HG02571 (cell line): ENCODE results near the gene ATP6V1C2.
"Not testable (repeated sequence)": the region's sequence is repeated elsewhere in the genome, so short reads cannot be mapped to it uniquely, and the experiment has no call there.

ENCODE experiments used
- ATAC-seq: cut with Tn5 transposase; IDR thresholded peaks from one replicate; pipeline ENCODE4 v1.9.1; 2021; ENCODE audit warnings: mild to moderate bottlenecking, moderate library complexity; ENCODE audit not compliant: unreplicated experiment

Gene ATP6V1C2

DNA sequence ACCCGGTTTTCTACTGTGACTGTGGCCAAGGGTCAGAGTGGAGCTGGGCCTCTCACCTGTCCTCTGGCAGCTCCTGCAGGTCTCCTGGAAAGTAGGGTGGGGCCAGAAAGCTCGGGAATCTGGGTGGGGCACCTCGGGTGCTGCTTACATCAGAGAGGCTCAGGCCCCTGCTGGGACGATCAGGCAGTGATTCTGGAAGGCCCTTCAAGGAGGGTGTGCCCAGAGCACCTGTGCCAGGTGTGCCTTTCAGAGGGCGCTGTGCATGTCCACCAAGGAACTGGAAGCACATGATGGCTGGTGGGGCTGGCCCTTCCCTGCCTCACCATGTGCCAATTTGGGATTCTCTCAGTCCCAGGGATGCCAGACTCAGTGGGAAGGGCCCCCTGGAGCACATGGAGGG is 44.0 kb downstream of the ATP6V1C2 start:
- no peak for ATAC-seq

DNA sequence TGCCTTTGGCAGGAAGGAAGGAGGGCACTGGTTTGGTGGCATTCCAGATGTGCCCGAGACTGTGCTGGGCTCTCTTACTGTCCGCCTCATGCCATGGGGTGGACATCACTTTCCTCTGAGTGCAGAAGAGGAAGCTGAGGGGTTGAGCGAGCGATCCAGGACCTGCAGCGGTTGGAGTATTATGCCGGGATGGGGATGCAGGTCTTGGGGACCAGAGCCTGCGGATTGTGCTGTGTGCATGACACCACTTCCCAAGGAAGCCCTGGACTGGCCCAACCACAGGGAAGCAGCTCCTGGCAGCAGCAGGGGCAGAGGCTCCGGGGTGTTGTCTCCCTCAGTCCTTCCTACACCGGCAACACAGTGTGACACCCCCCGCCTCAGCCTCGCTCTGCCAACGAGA is 44.5 kb downstream of the ATP6V1C2 start:
- ATAC-seq, result no peak

- no peak for ATAC-seq
These were observed 46.7 kb downstream of the ATP6V1C2 start for GRCh38 chr2:10768063-10768507.

DNA sequence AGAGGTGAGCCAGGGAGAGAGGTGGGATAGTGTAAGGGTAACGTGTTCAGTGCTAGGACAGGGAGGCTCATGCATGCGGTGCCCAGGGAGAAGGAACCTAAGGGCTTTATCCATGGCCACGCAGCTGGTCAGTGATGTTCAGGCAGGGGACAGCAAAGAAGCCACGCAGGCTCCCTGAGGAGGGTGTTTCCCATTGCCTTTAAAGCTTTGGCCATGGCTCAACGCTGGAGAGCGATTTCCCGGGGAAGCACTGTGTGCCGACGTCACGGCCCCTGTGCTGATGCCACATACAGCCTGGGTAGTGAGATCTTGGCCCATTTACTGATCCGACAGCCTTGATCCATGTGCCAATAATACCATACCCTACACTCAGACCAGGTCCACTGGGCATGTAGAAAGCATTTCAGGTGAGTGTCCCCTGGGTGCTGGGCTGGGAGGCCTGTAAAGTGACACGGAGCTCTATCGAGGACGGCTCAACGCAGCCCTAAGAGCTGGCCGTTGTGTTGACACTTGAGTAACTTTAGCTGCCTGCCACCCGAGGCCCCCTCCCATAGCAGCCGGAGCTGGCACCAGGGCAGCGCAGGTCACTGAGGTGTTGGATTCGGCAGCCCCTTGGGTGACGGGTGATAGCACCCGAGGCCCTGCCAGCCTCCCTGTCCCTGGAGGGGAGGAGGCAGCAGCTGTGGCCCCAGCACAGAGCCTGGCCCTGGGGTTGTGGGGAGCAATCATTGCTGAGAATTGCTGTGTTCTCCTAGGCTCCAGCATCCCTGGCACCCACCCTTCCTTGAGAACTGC is 49.7 kb downstream of the ATP6V1C2 start:
- no peak for ATAC-seq

DNA sequence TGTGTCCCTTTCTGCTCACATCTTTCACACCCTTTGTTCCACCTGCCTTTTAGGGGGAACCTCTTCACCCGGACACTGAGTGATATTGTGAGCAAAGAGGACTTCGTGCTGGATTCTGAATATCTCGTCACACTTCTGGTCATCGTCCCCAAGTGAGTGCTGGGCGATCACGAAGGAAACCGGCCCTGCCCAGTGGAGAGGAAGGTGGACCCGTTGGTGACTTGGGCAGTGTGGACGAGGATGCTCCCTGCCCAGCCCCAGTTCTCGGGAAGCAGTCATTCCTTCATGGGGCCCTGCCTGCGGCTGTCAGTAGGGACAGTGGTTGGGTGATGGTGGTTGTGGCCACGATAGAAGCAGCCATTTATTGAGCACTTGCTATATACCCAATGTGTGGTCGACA is 50.4 kb downstream of the ATP6V1C2 start:
- no peak for ATAC-seq

GRCh38 chr2:10772201-10772867 is 50.9 kb downstream of the ATP6V1C2 start:
- no peak for ATAC-seq

GRCh38 chr2:10772868-10773215 is 51.4 kb downstream of the ATP6V1C2 start:
- ATAC-seq, result no peak

DNA sequence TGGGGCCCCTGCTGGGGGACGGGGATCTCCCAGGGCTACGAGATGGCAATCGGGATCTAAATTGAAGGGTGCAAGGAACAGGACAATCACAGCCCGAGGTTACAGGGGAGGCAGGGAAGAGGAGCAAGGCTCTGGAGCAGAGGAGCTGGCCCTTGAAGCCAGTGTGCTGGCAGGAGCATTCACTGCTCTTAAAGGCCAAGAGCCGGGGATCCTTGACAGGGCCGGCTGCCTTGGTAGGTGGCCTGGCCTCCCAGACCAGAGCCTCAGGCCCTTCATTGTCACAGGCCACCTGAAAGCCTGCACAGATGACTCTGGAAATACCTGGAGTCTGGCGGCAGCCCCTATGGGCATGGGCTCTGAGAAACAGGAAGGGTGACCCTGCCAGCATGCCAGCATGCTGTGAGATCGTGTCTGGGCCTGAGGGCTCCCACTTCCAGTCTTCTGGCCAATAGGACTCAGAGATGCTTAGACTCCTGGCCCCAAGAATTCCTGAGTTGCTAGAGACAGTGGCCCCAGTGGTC is 52.5 kb downstream of the ATP6V1C2 start:
- ATAC-seq, result no peak

DNA sequence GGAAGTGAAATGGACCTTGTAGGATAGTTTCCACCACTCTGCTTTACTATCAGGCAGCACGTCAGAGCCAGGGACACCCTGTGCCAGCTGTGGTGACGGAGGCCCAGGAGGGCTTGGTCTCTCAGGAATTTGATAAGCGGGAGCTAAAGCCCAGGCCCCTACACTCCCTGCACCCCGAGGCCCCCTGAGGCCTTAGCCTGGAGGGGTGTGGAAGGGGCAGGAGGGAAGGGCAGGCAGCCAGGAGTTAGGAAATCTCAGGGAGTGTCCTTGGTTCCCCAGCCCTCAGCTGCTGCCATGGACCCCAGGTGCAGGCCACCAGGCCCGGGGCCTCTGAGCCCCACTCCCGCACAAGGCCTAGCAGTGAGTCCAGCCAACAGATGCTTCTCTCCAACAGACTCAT is 53.0 kb downstream of the ATP6V1C2 start:
- ATAC-seq, result no peak

GRCh38 chr2:10775021-10775780 is 53.8 kb downstream of the ATP6V1C2 start:
- ATAC-seq, result no peak

DNA sequence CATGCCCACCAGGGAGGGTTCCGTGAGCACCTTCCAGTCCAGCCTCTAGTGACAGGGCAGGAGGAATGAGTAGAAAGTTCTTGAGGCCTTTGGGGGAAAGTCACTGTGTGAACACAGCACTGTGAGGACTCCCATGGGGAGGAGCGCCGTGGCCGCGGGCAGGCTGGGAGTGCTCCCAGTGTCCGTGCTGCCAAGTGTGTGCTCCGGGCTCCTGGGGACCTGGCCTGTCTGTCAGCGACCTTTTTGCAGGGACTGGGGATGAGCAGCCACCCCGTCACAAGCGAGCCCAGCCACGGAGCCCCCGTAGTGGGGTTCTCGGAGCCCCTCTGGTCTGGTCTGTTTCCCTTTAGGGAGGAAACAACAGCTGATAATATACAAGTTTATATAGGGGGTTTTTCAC is 54.4 kb downstream of the ATP6V1C2 start:
- ATAC-seq, result no peak

DNA sequence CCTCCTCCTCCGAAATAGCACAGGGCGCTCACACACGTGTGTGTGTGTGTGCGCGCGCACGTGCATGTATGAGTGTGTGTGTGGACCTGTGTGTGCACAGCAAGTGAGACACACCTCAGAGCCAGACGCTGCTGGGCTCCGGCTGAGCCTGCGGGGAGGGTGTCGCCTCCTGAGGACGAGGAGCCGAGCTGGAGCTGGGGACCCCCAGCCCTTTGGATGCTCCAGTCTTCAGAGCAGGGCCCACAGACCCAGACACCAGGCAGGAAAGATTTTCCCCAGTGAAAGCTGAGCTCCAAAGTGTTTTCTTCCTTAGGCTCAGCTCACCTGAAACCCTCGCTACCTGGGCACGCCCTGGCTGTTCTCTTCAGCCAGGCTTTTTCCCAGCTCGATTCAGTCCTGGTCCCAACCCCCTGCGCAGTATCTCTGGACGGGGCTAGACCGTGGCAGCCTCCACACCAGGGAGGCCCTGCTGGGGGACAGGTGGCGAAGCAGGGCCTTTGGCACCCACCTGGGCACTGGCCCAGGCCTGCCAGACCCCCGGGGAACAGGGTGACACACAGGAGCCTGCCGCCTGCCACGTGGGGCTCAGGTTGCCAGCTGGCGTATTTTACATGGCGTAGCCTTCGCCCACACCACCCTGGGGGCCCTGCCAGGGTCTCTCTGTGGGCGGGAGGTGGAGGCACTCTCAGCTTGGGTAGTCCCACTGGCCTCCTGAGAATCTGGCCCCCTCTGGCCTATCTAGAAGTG is 55.0 kb downstream of the ATP6V1C2 start:
- ATAC-seq, result no peak

DNA sequence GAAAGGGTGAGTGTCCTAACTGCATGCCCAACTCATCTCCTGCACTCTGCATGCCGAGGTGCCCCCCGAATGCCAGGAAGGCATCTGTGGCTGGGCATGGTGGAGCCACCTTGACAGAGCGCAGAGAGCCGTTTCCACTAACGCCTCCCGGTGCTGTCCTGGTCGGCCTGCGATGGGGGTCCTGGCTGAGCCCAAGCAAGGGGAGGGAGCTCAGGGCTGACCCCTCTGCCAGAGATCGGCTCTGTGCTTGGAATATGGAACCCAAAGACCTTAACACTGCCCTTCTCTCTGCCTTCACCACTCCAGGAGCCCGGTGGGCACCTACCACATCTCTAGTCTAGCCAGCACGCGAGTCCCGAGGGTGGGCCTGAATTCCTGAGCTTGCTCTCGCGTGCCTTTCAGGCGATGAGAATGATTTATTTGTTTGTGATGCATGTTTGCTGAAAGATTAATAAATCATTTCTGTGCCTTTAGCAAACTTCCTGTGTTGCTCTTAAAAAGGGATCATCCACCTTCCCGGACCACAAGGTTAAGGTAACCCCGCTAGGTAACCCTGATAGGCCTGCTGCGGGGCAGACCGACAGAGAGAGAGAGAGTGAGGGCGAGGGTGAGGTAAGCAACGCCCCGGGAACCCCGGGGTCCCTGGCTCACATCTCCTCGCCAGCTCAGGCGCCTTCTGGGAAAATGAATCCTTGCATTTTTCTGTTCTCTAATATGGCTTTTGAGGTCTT is 55.8 kb downstream of the ATP6V1C2 start:
- ATAC-seq, result no peak

DNA sequence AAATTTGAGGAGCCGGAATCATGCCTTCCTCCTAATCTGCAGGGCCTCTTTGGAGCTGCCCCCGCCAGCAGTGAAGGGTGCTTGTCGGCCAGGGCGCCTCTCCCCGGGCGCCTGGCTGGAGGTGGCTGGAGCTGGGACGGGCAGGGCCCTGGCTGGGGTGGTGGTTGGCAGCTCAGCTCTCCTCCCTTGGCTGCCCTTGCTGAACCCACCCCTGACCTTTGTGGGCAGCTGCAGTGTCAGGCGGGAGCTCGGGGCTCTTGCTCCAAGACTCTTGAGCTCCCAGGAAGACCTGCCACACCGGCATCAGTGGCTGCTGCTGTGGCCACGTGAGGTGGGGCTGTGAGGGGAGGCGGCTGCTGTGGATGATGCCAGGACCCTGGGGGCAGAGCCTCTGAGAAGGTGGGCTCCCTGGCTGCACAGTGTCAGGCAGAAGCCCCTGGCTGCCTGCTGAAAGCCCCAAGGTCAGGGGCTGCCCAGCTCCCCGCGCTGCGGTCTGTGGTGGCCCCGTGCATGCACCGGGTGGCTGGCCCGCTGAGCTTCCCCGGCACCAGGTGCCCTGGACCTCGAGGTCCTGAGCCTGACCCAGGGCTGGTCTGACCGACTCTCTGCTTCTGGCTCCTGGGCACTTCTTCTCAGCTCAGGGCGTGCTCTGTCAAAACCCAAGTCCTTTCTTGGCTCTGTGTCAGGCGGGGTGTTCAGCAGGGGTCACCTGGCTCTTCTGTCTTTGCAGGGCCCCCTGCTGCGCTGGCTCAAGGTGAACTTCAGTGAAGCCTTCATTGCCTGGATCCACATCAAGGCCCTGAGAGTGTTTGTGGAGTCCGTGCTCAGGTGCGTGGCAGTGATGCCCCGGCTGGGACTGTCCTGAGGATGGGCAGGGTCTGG is 56.7 kb downstream of the ATP6V1C2 start:
- ATAC-seq, result no peak

DNA sequence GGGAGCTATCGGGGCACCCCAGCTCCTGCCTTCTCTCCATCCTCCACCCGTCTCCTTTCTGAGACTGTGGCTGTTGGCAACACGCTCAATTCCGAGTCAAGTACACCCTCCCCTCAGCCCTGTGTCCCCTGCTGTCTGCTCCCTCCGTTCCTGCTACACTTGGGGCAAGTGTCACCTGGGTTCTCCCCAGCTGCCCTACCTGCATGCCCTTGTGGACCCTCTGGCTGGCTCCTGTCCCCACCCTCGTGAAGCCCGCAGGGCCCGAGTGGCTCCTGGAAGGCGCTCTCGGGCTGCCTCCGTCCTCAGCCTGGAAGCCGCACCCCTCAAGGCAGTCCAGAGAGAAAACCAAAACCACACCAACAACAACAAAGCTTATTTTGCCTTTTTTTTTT is 57.3 kb downstream of the ATP6V1C2 start:
- no peak for ATAC-seq

- no peak for ATAC-seq
These were observed 58.5 kb downstream of the ATP6V1C2 start for GRCh38 chr2:10779776-10780490.

- ATAC-seq, result no peak
These were observed 59.0 kb downstream of the ATP6V1C2 start for GRCh38 chr2:10780491-10780820.

GRCh38 chr2:10780821-10781220 is 59.4 kb downstream of the ATP6V1C2 start:
- not testable (repeated sequence) for ATAC-seq

- ATAC-seq, result no peak
These were observed 60.3 kb downstream of the ATP6V1C2 start for GRCh38 chr2:10781746-10782145.
